Iris pigment epithelial cell (primary cell): ENCODE data around the gene PSG11.
"Not testable (repeated sequence)": the region's sequence is repeated elsewhere in the genome, so short reads cannot be mapped to it uniquely, and the experiment has no call there.

Source experiments
- DNase-seq: peaks from one replicate; pipeline ENCODE4 v3.0.0-alpha.2; 2011; ENCODE audit warnings: low read depth

The PSG11 gene

DNA sequence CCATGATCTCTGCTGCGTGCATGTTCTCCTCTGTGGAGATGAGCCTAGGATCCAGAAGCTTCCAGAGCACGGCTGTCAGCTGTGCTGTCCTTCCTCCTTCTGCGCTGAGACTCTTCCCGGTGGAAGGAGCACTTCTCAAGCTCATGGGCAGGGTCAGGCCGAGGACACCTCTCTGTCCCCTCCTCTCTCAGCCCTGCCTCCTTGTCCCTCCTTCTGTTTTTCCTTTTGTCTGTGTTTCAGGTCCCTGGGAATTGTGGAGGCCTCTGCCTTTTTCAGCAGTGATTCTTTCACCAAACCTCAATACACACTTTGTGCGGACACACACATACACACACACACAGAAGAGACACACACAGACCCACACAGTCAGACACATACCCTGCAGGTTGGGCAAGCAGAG, at the start of gene PSG11:
PSG11 (minus strand) TSS at position 101 of the 400 bp plus-strand sequence; CDS start at position 4, 97 bp downstream.
- not testable (repeated sequence) for DNase-seq

DNA sequence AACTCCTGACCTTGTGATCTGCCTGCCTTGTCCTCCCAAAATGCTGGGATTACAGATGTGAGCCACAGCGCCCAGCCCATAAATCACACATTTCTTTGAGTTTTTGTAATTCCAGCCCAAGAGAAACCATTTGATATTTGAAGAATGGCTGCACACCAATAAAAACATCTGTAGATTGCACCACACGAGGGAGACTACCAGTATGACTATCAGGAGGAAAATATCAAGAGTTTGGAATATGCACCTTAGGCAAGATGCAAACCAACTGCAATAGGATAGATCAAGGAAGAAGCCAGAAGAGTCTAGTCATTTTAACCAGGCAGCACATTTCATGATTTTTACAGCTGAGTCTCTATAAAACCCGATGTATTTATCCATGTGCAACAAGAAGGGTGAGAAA, 36.1 kb upstream of the PSG11 start:
- DNase-seq, result not testable (repeated sequence)

- DNase-seq, result not testable (repeated sequence)
Measured at GRCh38 chr19:43061326-43061725, 35.1 kb upstream of the PSG11 start.

- peak; percentile 4 for DNase-seq
Measured at GRCh38 chr19:43060254-43060653, 34.0 kb upstream of the PSG11 start.

GRCh38 chr19:43059482-43059881, 33.2 kb upstream of the PSG11 start:
- not testable (repeated sequence) for DNase-seq

GRCh38 chr19:43058440-43058839, 32.2 kb upstream of the PSG11 start:
- DNase-seq, result not testable (repeated sequence)

DNA sequence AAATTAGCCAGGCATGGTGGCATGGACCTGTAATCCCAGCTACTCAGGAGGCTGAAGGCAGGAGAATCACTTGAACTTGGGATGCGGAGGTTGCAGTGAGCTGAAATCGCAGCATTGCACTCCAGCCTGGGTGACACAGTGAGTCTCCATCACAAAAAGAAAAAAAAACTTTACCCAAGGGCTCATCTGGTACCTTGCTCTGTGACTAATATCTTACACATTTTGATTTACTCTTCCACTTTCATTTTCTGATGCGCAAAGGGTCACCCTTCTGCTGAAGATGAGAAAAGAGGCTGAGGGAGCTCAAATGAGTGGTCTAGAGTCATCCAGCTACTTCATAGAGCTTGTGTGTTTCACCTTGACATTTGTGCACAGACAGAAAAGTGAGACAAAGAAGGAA, 21.7 kb upstream of the PSG11 start:
- not testable (repeated sequence) for DNase-seq

GRCh38 chr19:43046578-43046977, 20.3 kb upstream of the PSG11 start:
- not testable (repeated sequence) for DNase-seq

- DNase-seq, result not testable (repeated sequence)
Measured at GRCh38 chr19:43043492-43044180, 17.4 kb upstream of the PSG11 start.

DNA sequence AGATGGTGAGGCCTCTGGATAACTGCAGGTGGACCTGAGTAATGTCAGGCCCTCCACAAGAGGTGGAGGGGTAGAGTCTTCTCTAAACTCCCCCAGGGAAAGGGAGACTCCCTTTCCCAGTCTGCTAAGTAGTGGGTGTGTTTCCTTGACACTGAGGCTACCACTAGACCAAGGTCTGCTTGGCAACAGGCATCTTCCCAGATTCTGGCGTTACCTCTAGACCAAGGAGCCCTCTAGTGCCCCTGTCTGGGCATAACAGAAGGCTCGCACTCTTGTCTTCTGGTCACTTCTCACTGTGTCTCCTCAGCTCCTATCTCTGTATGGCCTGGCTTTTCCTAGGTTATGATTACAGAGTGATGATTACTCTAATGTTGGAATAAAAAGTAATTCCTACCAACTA, 5.4 kb upstream of the PSG11 start:
- peak; percentile 51 for DNase-seq

GRCh38 chr19:43028866-43029265, 2.6 kb upstream of the PSG11 start:
- no peak for DNase-seq

- peak; percentile 3 for DNase-seq
Measured at GRCh38 chr19:43027985-43028384, 1.7 kb upstream of the PSG11 start.

GRCh38 chr19:43027061-43027460, 792 bp upstream of the PSG11 start:
- DNase-seq, result not testable (repeated sequence)

GRCh38 chr19:43022098-43022497, 4.2 kb downstream of the PSG11 start:
- peak; percentile 90 for DNase-seq

- peak; percentile 89 for DNase-seq
Measured at GRCh38 chr19:43021629-43022028, 4.6 kb downstream of the PSG11 start.

- DNase-seq, result peak; percentile 12
Measured at GRCh38 chr19:43019588-43019987, 6.7 kb downstream of the PSG11 start.

DNA sequence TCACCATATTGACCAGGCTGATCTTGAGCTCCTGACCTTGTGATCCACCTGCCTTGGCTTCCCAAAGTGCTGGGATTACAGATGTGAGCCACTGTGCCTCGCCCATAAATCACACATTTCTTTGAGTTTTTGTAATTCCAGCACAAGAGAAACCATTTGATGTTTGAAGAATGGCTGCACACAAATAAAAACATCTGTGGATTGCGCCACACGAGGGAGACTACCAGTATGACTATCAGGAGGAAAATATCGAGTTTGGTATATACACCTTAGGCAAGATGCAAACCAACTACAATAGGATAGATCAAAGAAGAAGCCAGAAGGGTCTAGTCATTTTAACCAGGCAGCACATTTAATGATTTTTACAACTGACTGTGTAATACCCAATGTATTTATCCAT, 20.4 kb downstream of the PSG11 start:
- DNase-seq, result not testable (repeated sequence)

GRCh38 chr19:43004846-43005245, 21.4 kb downstream of the PSG11 start:
- peak; percentile 28 for DNase-seq

DNA sequence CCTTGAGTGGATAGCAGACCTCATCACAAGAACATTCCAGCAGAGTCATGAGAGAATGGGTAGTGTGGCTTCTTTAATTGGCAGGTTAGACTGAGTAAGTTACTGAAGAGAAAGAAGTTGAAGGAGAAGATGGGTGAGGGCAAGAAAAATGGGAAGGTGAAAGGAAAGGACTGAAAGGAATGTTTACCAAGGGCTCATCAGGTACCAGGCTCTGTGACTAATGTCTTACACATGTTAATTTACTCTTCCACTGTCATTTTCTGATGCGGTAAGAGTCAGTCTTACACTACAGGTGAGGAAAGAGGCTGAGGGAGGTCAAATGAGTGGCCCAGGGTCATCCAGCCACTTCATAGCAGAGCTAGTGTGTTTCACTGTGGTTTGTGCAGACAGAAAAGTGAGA, 22.6 kb downstream of the PSG11 start:
- not testable (repeated sequence) for DNase-seq

- not testable (repeated sequence) for DNase-seq
Measured at GRCh38 chr19:43002948-43003347, 23.3 kb downstream of the PSG11 start.

DNA sequence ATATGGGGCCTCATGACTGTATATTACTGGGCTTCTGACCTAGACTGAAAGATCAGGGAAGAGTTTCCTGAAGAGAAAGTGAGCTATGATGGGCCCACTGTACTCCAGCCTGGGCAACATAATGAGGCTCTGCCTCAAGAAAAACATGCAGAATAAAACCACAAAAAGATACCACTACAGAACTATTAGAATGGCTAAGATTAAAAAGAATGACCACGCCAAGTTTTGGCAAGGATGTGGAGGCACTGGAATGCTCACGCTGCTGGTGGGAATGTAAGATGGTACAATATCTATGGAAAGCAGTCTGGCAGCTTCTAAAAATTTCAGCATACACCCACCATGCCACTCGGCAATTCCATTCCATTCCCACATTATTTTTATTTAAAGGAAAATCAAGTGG, 30.1 kb downstream of the PSG11 start:
- not testable (repeated sequence) for DNase-seq

DNA sequence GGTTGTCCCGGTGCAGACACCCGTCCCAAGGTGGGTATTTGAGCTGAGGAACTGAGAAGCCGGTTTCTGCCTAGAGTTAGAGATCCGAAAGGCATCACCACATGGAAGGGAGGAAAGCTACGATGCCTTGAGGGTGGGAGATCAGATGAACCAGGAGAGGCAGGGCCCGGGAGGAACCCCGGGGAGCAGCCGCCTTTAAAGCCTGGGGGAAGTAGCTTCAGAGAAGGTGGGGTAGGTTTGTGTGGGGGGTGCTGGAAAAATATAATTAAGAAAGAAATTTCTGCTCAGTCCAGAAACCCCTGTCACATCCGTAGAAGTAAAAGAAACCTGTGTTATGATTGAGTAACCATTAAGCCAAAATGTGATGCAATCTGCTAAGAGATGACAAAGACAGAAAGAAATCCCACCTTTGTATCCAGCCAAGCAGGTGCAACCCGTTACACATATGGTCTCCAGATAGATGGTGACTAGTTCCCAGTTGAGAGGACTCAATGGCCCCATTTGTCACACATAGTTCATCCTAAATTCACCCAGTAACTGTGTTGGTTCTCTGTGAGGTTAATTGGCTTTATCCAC, 34.2 kb downstream of the PSG11 start:
- DNase-seq, result not testable (repeated sequence)

GRCh38 chr19:42989851-42990250, 36.4 kb downstream of the PSG11 start:
- DNase-seq, result no peak

- DNase-seq, result not testable (repeated sequence)
Measured at GRCh38 chr19:42989186-42989585, 37.1 kb downstream of the PSG11 start.
